Lower leg skin (tissue), 4 donors: ENCODE data around the gene ARHGEF19. TPM values are rescaled to one million over a fixed set of nuclear protein-coding genes. Genes with fewer than 3 reads are reported as not detected.

Source experiments
- DNase-seq, 2 donors: peaks; one replicate each; pipeline ENCODE4 v3.0.0-alpha.2; 2019; ENCODE audit warnings: low spot score in 2 of 2
- H3K4me3 ChIP-seq: fragments of 200-600 bp; sonication (generic); 2 replicates; pipeline ENCODE4 v1.5.1; 2017; ENCODE audit warnings: mild to moderate bottlenecking, low read depth; ENCODE audit not compliant: poor library complexity, severe bottlenecking
- CTCF ChIP-seq, 3 donors: fragments of 450-650 bp; IDR thresholded peaks; one replicate each; pipeline ENCODE4 v1.5.1; 2016; ENCODE audit warnings: antibody characterized with exemption in 3 of 3, mild to moderate bottlenecking in 3 of 3, moderate library complexity in 2 of 3
- POLR2A ChIP-seq, 2 donors: fragments of 450-650 bp; IDR thresholded peaks; one replicate each; pipeline ENCODE4 v1.6.1; 2016 to 2017; ENCODE audit warnings: antibody characterized with exemption in 2 of 2, mild to moderate bottlenecking in 1 of 2, moderate library complexity in 1 of 2
- WGBS, 2 donors: methylation state at CpG; one replicate each; pipeline ENCODE4 v1.1.5; 2018; 5-methylcytosine and 5-hydroxymethylcytosine counted together
- intact Hi-C: fragments of 100-400 bp; cut with DNase I; formaldehyde crosslinking; loops from one replicate; pipeline ENCODE4 v1.15.0; 2023; ENCODE audit warnings: low total_unique reads
- total RNA-seq, 4 donors: library from RNA; depleted of rRNA; stranded (reverse); fragments of >200 nt; gene quantifications; one replicate each; pipeline ENCODE4 v1.1.0, GENCODE V29; 2016

The ARHGEF19 gene
- total RNA-seq, 4 donors from 2014 or later, result 45.7 to 63.1 (median 48.5) TPM

GRCh38 chr1:16250524-16251251 is 38.2 kb upstream of the ARHGEF19 start:
- peak in 1 of 2 donors; percentile 80 for DNase-seq
- no peak overlapping the region for H3K4me3 ChIP-seq
- TF ChIP-seq CTCF (IDR thresholded peaks at IDR 0.05) (no peak), POLR2A (IDR thresholded peaks at IDR 0.05) (no peak)
- intact Hi-C loops, result no loop called here
- WGBS, 2 donors, result 76 to 77% methylated on average over 15 of the region's 15 CpGs

- TF ChIP-seq CTCF (IDR thresholded peaks at IDR 0.05) (no peak), POLR2A (IDR thresholded peaks at IDR 0.05) (no peak)
- DNase-seq, result peak; percentile 80 to 88
- H3K4me3 ChIP-seq, result no peak overlapping the region
- intact Hi-C loops, result no loop called here
- 45 to 47% methylated on average over 3 of the region's 3 CpGs for WGBS, 2 donors
Measured at GRCh38 chr1:16249596-16250241, 37.3 kb upstream of the ARHGEF19 start.

GRCh38 chr1:16248603-16249516 is 36.4 kb upstream of the ARHGEF19 start:
- intact Hi-C loops, result no loop called here
- WGBS, 2 donors, result 19 to 21% methylated on average over 7 of the region's 7 CpGs
- DNase-seq, result peak; percentile 84 to 95
- TF ChIP-seq CTCF (IDR thresholded peaks at IDR 0.05) (no peak), POLR2A (IDR thresholded peaks at IDR 0.05) (no peak)
- no peak overlapping the region for H3K4me3 ChIP-seq

- peak in 1 of 2 donors; percentile 76 for DNase-seq
- 62 to 79% methylated on average over 8 of the region's 8 CpGs for WGBS, 2 donors
- intact Hi-C loops, result no loop called here
- TF ChIP-seq POLR2A (IDR thresholded peaks at IDR 0.05) (no peak), CTCF (IDR thresholded peaks at IDR 0.05) (no peak)
- no peak overlapping the region for H3K4me3 ChIP-seq
Measured at GRCh38 chr1:16248007-16248436, 35.6 kb upstream of the ARHGEF19 start.

- WGBS, 2 donors, result 82 to 83% methylated on average over 2 of the region's 2 CpGs
- no peak for TF ChIP-seq CTCF (IDR thresholded peaks at IDR 0.05)
- no peak for TF ChIP-seq POLR2A (IDR thresholded peaks at IDR 0.05)
- H3K4me3 ChIP-seq, result no peak overlapping the region
- intact Hi-C loops, result no loop called here
- no peak for DNase-seq
Measured at GRCh38 chr1:16247441-16247840, 35.0 kb upstream of the ARHGEF19 start.
